ENCODE results near the gene HNF1A.

DNA sequence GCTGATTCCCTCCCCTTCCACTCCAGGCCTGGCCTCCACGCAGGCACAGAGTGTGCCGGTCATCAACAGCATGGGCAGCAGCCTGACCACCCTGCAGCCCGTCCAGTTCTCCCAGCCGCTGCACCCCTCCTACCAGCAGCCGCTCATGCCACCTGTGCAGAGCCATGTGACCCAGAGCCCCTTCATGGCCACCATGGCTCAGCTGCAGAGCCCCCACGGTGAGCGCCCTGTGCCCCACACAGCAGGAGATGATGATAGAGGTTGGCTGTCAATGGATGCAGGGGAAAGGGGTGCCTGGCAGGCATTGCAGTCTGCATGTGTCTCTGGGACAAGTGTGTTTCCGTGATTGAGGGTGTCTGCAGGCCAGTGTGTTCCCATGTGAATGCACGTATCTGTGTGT, 19.1 kb downstream of the HNF1A start:
- TF ChIP-seq EZH2 (IDR thresholded peaks at IDR 0.05; ENCODE audit: borderline replicate concordance, low read length), result no peak
- TF ChIP-seq, protein P1, sequence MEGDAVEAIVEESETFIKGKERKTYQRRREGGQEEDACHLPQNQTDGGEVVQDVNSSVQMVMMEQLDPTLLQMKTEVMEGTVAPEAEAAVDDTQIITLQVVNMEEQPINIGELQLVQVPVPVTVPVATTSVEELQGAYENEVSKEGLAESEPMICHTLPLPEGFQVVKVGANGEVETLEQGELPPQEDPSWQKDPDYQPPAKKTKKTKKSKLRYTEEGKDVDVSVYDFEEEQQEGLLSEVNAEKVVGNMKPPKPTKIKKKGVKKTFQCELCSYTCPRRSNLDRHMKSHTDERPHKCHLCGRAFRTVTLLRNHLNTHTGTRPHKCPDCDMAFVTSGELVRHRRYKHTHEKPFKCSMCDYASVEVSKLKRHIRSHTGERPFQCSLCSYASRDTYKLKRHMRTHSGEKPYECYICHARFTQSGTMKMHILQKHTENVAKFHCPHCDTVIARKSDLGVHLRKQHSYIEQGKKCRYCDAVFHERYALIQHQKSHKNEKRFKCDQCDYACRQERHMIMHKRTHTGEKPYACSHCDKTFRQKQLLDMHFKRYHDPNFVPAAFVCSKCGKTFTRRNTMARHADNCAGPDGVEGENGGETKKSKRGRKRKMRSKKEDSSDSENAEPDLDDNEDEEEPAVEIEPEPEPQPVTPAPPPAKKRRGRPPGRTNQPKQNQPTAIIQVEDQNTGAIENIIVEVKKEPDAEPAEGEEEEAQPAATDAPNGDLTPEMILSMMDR (conservative IDR thresholded peaks at IDR 0.05 in 1 of 2, IDR thresholded peaks at IDR 0.05 in 1 of 2; ENCODE audit: extremely low read depth in 1 of 2, insufficient read depth in 1 of 2, low read depth in 1 of 2, low read length in 2 of 2), result no peak

Data from mammary epithelial cell (primary cell).